DMS114 treated with DMSO at 0.1 percent for 48 hours (cell line): ENCODE results near the gene NKIRAS1.
"Not testable (repeated sequence)": the region's sequence is repeated elsewhere in the genome, so short reads cannot be mapped to it uniquely, and the experiment has no call there.

Experiments
- DNase-seq: peaks from one replicate; lab custom pipeline; 2025; ENCODE audit not compliant: unreplicated experiment; lab: John Stamatoyannopoulos, UW

NKIRAS1 gene

GRCh38 chr3:23909341-23909740 lies 7.4 kb downstream of the NKIRAS1 start:
- DNase-seq, result no peak

GRCh38 chr3:23904545-23904944 lies 12.2 kb downstream of the NKIRAS1 start:
- DNase-seq, result no peak

- DNase-seq, result no peak
Observed at GRCh38 chr3:23900744-23901143, 16.0 kb downstream of the NKIRAS1 start.

GRCh38 chr3:23895181-23895580 lies 21.6 kb downstream of the NKIRAS1 start:
- DNase-seq, result no peak

GRCh38 chr3:23894254-23895061 lies 22.3 kb downstream of the NKIRAS1 start:
- no peak for DNase-seq

GRCh38 chr3:23889950-23890349 lies 26.8 kb downstream of the NKIRAS1 start:
- no peak for DNase-seq

- DNase-seq, result no peak
Observed at GRCh38 chr3:23889386-23889785, 27.4 kb downstream of the NKIRAS1 start.

GRCh38 chr3:23888617-23889228 lies 28.1 kb downstream of the NKIRAS1 start:
- DNase-seq, result peak; percentile 23

- no peak for DNase-seq
Observed at GRCh38 chr3:23886311-23886710, 30.5 kb downstream of the NKIRAS1 start.

GRCh38 chr3:23885210-23885609 lies 31.6 kb downstream of the NKIRAS1 start:
- DNase-seq, result no peak

GRCh38 chr3:23884481-23884880 lies 32.3 kb downstream of the NKIRAS1 start:
- no peak for DNase-seq

GRCh38 chr3:23882487-23882918 lies 34.3 kb downstream of the NKIRAS1 start:
- no peak for DNase-seq

- DNase-seq, result not testable (repeated sequence)
Observed at GRCh38 chr3:23881993-23882392, 34.8 kb downstream of the NKIRAS1 start.

- DNase-seq, result no peak
Observed at GRCh38 chr3:23880703-23881339, 36.0 kb downstream of the NKIRAS1 start.

- DNase-seq, result no peak
Observed at GRCh38 chr3:23879485-23879884, 37.3 kb downstream of the NKIRAS1 start.

GRCh38 chr3:23877329-23877980 lies 39.3 kb downstream of the NKIRAS1 start:
- DNase-seq, result no peak

GRCh38 chr3:23876923-23877322 lies 39.9 kb downstream of the NKIRAS1 start:
- no peak for DNase-seq

- DNase-seq, result no peak
Observed at GRCh38 chr3:23875113-23875725, 41.6 kb downstream of the NKIRAS1 start.

- no peak for DNase-seq
Observed at GRCh38 chr3:23874359-23875112, 42.3 kb downstream of the NKIRAS1 start.

- DNase-seq, result no peak
Observed at GRCh38 chr3:23873941-23874340, 42.8 kb downstream of the NKIRAS1 start.
